Measurements from ENCODE around the gene ZNF12. TPM values are rescaled to one million over a fixed set of nuclear protein-coding genes. Genes with fewer than 3 reads are reported as not detected.
"Not testable (repeated sequence)": the region's sequence is repeated elsewhere in the genome, so short reads cannot be mapped to it uniquely, and the experiment has no call there.

Gene ZNF12
- 17.4 and 19.6 TPM in 2 replicates for total RNA-seq (2014; rRNA removed)
- polyA plus RNA-seq (2012), result 6.0 TPM

- DNase-seq (ENCODE audit: low read depth), result peak; percentile 95
These were observed at the start of gene ZNF12 for GRCh38 chr7:6706666-6707407. TSS of gene ZNF12 (minus strand) at chr7:6706947. CDS start at chr7:6705173, 1,774 bp downstream.

DNA sequence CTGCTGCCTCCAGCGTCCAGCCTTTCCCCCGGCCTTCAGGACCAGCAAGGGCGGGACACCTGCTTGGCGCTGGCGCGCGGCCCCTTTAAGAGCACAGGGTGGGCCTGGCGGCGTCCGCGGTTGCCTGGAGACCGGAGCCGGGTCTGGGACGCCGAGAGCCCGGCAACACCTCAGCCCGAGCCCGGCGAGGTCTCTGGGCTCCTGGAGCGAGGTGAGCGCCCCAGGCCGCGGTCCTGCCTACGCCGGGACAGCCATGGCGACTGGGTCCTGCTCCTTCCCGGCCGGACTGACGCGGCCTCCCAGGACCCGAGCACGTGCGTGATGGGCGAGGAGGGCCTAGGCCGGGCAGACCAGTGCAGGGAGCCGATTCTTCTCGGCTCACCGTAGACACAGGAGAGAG is 47.2 kb upstream of the ZNF12 start, which contains the start of gene RSPH10B2:
Gene RSPH10B2, plus strand, starts transcription at position 140 of the 400 bp plus-strand sequence. CDS start 3,575 bp downstream, outside the sequence.
- not testable (repeated sequence) for DNase-seq (ENCODE audit: low read depth)

DNA sequence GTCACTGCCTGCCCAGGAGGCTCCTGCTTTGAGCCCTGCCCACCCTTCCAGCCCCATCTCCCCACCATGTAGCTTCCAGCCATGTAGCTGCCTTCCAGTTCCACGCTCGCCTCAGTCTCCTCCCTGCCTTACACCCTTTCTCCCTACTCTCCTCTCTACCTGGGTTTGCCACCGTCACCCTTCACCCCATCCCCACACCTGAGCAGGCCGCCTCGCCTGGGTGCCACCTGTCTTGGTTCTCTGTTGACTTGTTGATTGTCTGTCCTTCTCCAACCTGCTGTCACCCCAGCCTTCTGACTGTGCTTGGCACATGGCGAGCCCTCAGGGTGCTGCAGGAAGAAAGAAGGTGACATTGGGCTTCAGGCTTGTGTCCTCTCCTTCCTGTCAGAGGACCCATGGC is 43.4 kb upstream of the ZNF12 start:
- not testable (repeated sequence) for DNase-seq (ENCODE audit: low read depth)

DNA sequence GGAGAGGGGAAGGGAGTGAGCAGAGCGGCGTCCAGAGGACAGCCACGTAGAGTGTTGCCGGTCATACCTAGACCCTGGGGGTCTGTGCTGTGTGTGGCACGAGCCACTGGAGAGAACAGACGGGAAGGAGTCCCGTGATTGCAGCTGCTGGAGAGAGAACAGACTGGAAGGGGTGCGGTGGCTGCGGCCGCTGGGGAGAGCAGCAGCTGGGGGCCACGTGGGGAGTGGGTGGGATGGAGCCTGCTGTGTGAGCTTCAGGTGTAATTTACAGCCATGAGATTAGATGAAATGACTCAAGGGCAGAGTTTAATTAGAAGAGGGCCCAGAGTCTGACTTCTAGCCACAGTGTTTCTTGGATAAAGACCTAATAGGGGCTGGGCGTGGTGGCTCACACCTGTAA is 42.6 kb upstream of the ZNF12 start:
- not testable (repeated sequence) for DNase-seq (ENCODE audit: low read depth)

DNA sequence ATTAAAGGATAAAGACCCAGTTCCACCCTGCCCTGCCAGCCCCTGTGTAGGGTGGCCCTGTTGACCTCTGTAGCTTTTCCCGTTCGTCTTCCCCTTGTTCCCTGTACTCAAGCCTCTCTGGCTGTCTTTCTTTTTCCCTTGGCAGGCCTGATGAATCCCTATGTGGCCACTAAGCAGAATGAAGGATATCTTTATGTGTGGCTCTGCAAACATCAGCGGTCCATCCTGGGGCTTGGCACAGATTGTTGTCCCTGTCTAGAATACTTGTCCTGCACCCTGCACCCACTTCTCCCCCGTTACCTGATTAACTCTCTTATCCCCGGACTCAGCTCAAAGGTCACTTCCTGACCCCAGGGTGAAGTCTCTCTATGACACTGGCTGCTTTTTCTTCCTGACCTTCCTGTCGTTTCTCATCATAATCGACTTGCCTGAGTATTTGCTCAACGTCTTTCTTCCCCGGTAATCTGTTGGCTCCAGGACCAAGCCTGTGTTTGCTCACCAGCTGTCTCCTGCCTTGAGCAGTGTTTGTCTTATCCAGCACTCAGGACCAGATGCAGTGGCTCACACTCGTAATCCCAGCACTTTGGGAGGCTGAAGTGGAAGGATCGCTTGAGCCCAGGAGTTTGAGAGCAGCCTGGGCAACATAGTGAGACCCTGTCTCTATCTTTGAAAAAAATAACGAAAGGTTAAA is 37.8 kb upstream of the ZNF12 start:
- DNase-seq (ENCODE audit: low read depth), result not testable (repeated sequence)

DNA sequence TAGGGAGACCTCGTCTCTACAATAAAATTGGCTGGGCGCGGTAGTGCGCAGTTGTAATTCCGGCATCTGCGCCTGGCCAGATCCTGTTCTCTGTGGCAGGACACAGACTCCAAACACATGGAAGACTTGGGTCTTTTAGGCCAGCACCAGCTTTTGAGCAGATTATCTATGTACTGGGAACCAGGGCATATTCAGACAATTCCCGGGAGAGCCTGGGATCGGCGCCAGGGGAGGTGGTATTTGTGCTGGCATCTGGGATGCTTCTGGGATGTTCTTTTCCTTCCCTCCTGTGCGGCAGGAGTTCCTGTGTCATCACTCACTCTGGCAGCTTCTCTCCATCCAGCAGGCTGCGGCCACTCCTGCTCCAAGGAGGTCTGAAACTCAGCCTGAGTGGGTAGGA is 31.7 kb upstream of the ZNF12 start:
- not testable (repeated sequence) for DNase-seq (ENCODE audit: low read depth)

- DNase-seq (ENCODE audit: low read depth), result no peak
These were observed 23.5 kb upstream of the ZNF12 start for GRCh38 chr7:6730343-6730633.

GRCh38 chr7:6729492-6730342 is 23.0 kb upstream of the ZNF12 start:
- DNase-seq (ENCODE audit: low read depth), result peak; percentile 93

- DNase-seq (ENCODE audit: low read depth), result not testable (repeated sequence)
These were observed 22.2 kb upstream of the ZNF12 start for GRCh38 chr7:6728893-6729491.

- peak; percentile 93 for DNase-seq (ENCODE audit: low read depth)
These were observed 20.9 kb upstream of the ZNF12 start for GRCh38 chr7:6727663-6728062.

GRCh38 chr7:6726341-6726740 is 19.6 kb upstream of the ZNF12 start:
- not testable (repeated sequence) for DNase-seq (ENCODE audit: low read depth)

DNA sequence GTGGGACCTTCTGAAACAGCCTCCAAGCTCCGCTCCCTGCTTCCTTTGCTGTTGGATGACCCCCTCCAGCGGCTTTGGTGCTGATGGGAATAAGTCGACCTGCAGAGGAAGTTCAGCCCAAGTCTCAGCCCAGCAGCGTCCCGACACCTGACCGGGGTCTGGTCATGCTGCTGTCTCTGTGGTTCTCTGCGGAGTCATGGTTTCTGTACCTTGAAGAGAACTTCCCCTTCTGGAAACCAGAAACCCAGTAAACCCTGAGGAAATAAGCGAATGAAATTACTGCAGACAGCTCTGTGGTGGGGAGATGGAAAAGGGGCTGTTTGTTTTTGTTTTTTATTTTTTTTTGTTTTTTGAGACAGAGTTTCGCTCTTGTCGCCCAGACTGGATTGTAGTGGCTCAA is 18.3 kb upstream of the ZNF12 start:
- no peak for DNase-seq (ENCODE audit: low read depth)

- not testable (repeated sequence) for DNase-seq (ENCODE audit: low read depth)
These were observed 17.6 kb upstream of the ZNF12 start for GRCh38 chr7:6724351-6724750.

DNA sequence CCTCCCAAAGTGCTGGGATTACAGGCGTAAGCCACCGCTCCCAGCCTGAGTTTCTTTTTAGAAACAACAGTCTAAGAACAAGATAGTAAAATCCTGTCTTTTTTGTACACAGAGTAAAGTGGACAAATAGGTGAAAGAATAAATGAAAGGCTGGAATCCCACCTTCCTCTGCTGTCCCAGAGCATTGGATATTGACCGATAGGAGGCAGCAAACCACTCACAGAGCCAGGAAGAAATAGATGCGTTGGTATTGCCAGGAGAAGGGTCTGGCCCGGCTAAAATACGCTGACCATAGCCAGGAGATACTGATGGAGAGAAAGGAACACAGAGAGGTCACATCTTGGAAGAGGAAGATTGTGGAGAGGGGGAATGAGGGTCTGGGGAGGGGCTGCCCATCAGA is 11.4 kb upstream of the ZNF12 start:
- no peak for DNase-seq (ENCODE audit: low read depth)

DNA sequence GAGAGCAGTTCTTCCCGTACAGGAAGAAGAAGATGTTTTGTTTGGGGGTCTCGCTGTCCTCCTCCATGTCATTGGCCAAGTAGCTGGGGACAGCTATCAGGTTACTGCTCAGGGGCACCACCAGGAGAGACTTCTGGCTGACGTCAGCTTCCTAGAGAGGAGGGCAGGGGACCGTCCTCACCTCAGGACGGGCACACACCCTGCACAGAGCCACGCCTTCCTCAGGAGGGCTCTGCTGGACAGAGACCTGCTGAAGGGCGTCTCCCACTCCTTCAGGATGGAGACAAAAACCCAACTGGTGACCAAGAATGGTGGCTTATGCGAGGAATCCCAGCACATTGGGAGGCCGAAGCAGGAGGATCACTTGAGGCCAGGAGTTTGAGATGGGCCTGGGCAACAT is 9.2 kb upstream of the ZNF12 start:
- DNase-seq (ENCODE audit: low read depth), result not testable (repeated sequence)

- DNase-seq (ENCODE audit: low read depth), result no peak
These were observed 7.6 kb upstream of the ZNF12 start for GRCh38 chr7:6714360-6714759.

GRCh38 chr7:6709808-6710207 is 3.1 kb upstream of the ZNF12 start:
- DNase-seq (ENCODE audit: low read depth), result peak; percentile 16

DNA sequence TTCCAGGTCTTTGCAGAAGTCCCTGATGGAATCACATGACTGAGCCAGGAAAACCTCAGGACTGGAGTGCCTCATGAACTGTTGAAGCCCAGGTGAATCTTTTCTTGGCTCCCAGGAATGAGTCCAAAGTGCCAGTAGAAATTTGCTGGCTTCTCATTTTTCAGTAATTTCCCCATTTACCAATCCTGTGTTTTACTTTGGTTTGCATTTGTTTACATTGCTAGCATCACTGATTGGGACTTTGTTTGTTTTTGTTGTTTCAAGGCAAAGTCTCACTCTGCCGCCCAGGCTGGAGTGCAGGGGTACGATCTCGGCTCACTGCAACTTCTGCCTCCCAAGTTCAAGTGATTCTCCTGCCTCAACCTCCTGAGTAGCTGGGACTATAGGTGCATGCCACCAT is 1.6 kb upstream of the ZNF12 start:
- DNase-seq (ENCODE audit: low read depth), result no peak

DNA sequence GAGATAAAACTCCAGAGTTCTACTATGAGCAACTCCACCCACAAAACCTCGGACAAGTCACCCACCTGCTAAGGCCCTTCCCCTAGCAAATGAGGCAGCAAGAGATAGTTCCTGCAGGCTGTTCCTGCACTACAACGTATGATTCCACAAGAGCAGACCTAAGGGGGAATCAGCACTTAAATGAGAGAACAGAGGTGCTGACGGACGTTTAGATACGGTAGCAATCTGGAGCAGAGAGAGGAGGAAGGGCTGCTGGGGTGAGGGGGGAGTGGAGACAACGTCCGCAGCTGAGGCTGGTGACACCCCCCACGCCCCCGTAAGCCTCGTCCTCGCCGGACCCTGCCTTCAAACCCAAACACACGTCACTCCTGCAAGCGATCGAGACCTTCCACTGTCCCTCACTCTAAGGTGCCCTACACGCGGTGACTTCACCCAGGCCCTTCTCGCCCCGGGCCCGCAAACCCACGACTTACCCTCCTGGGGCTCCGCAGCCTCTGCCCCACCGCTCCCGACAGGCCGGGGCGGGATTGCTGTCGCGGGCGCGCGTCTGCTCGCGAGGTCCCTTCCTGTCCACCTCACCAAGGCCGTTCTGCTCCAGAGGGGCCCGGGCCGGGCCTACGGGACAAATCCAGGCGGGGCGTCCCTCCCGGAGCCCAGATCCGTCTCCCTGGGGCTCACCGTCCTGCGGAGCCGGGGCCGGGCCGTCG is 635 bp downstream of the ZNF12 start:
- DNase-seq (ENCODE audit: low read depth), result peak; percentile 53

DNA sequence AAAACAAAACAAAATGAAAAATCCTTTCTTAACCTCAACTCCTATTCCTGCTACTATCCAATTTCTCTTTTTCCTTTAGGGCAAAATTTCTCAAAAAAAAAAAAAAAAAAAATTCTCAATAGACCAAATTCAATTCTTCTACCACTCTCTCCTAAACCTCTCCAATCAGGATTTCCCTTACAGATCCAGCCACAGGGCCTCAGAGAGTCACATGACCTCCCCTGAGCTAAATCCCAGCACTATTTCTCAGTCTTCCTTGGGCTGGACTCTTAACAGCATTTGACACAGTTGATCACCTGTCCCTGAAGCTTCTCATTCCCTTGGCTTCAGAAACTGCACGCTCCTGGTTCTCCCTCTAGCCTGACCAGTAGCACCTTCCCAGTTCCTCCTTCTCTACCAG is 4.9 kb downstream of the ZNF12 start:
- no peak for DNase-seq (ENCODE audit: low read depth)

GRCh38 chr7:6700793-6701192 is 6.0 kb downstream of the ZNF12 start:
- no peak for DNase-seq (ENCODE audit: low read depth)
